Stomach (tissue), 9 donors: ENCODE results near the gene BRD2. TPM values are rescaled to one million over a fixed set of nuclear protein-coding genes. Genes with fewer than 3 reads are reported as not detected.
A peak's percentile ranks its signal among the peaks of the same experiment; 100 is the strongest.

Experiments used
- DNase-seq, 2 donors: peaks; one replicate each; pipeline versions ENCODE4 v3.0.0 to v3.0.0-alpha.2; 2013 to 2019
- H3K27ac ChIP-seq, 5 donors: fragments of 200-600 bp in 4 of 5; sonication (generic) in 4 of 5; one replicate each; pipeline ENCODE4 v1.5.1; 2013 to 2019; ENCODE audit warnings: mild to moderate bottlenecking in 1 of 5, moderate library complexity in 1 of 5
- H3K27me3 ChIP-seq, 3 donors: fragments of 200-600 bp; sonication (generic); one replicate each; pipeline ENCODE4 v1.5.1; 2017 to 2019; ENCODE audit warnings: mixed run types in 1 of 3
- H3K36me3 ChIP-seq, 4 donors: fragments of 200-600 bp; sonication (generic); 1 replicate in 3 of 4; 2 replicates in 1 of 4; pipeline ENCODE4 v1.5.1; 2016 to 2019
- H3K4me1 ChIP-seq, 4 donors: fragments of 200-600 bp; sonication (generic); one replicate each; pipeline ENCODE4 v1.5.1; 2016 to 2019
- H3K4me3 ChIP-seq, 4 donors: fragments of 200-600 bp; sonication (generic) in 3 of 4; one replicate each; pipeline ENCODE4 v1.5.1; 2016 to 2019; ENCODE audit warnings: mild to moderate bottlenecking in 1 of 4
- H3K9me3 ChIP-seq, 4 donors: fragments of 200-600 bp; sonication (generic); one replicate each; pipeline ENCODE4 v1.5.1; 2016 to 2019
- CTCF ChIP-seq, 7 experiments: fragments of 450-650 bp in 4 of 7; fragments of 200-600 bp in 3 of 7; sonication (generic) in 3 of 7; IDR thresholded peaks; one replicate each; pipeline ENCODE4 v1.5.1; 2016 to 2019; ENCODE audit warnings: antibody characterized with exemption in 7 of 7, control low read depth in 2 of 7, mild to moderate bottlenecking in 1 of 7
- EP300 ChIP-seq: sonication (generic); formaldehyde crosslinking; IDR thresholded peaks from one replicate; pipeline ENCODE4 v1.6.1; 2017; ENCODE audit warnings: antibody characterized with exemption
- POLR2A ChIP-seq, 4 donors: fragments of 450-650 bp; IDR thresholded peaks; one replicate each; pipeline ENCODE4 v1.6.1; 2016; ENCODE audit warnings: antibody characterized with exemption in 4 of 4, control low read depth in 2 of 4, mild to moderate bottlenecking in 1 of 4, moderate library complexity in 1 of 4
- POLR2AphosphoS5 ChIP-seq, 3 donors: sonication (generic); formaldehyde crosslinking; IDR thresholded peaks; one replicate each; pipeline ENCODE4 v1.6.1; 2016; ENCODE audit warnings: antibody characterized with exemption in 3 of 3
- WGBS, 5 donors: extraction: QIAGEN DNeasy Blood & Tissue Kit in 3 of 5; methylation state at CpG; one replicate each; pipeline versions ENCODE4 v1.1.5 to v1.1.7; 2013 to 2018; 5-methylcytosine and 5-hydroxymethylcytosine counted together
- intact Hi-C: fragments of 100-400 bp; cut with DNase I; formaldehyde crosslinking; loops from one replicate; pipeline ENCODE4 v1.15.1; 2023; ENCODE audit warnings: low total_unique reads
- polyA plus RNA-seq, 3 donors: library from polyadenylated mRNA; stranded (reverse); fragments of 200-250 nt; gene quantifications; one replicate each; pipeline ENCODE4 v1.2.3, GENCODE V29; 2013
- total RNA-seq, 5 donors: library from RNA; depleted of rRNA; stranded (reverse); fragments of >200 nt; gene quantifications; one replicate each; pipeline versions ENCODE4 v1.1.0 to v1.2.3, GENCODE V29; 2014 to 2016
- donor health status: healthy with polysubstance abuse.
- donor health status: Bipolar disorder and iron deficiency.
- donor health status: healthy.

The BRD2 gene
- total and polyA plus RNA-seq, 8 donors: 70.7 to 538 (median 129) TPM

GRCh38 chr6:32936239-32937152, 31.9 kb upstream of the BRD2 start:
- H3K27ac ChIP-seq: peak overlapping the region in 2 of 5 donors; percentile 13 to 25
- H3K9me3 ChIP-seq: no peaks in the 10 kb centered on the region
- no peak for TF ChIP-seq CTCF (IDR thresholded peaks at IDR 0.05)
- no peak for TF ChIP-seq EP300
- TF ChIP-seq POLR2A (IDR thresholded peaks at IDR 0.05): no peak
- TF ChIP-seq POLR2AphosphoS5 (IDR thresholded peaks at IDR 0.05): no peak
- H3K36me3 ChIP-seq: peaks cover 0 to 20% (median 0%) of the 10 kb centered on the region in 4 donors
- intact Hi-C loops: loop anchor here (5.0 to 10.0 kb wide), 2 partner anchors 51 to 52 kb away; no protein-coding TSS in a partner anchor
- peaks cover 0 to 31% (median 11%) of the 10 kb centered on the region in 4 donors for H3K4me1 ChIP-seq
- no peak overlapping the region for H3K4me3 ChIP-seq
- H3K27me3 ChIP-seq: no peaks in the 10 kb centered on the region
- DNase-seq: no peak
- WGBS, 5 donors: 70 to 79% (median 73%) methylated on average over 12 of the region's 12 CpGs

- Histone ChIP-seq H3K36me3 (peaks cover 0 to 20% (median 0%) of the 10 kb centered on the region in 4 donors), H3K4me3 (no peak overlapping the region), H3K27me3 (no peaks in the 10 kb centered on the region), H3K9me3 (no peaks in the 10 kb centered on the region), H3K27ac (peak overlapping the region in 2 of 5 donors; percentile 13 to 25), H3K4me1 (peaks cover 0 to 32% (median 11%) of the 10 kb centered on the region in 4 donors)
- 69 to 86% (median 82%) methylated on average over 8 of the region's 8 CpGs for WGBS, 5 donors
- no peak for TF ChIP-seq CTCF (IDR thresholded peaks at IDR 0.05)
- TF ChIP-seq POLR2A (IDR thresholded peaks at IDR 0.05): no peak
- no peak for TF ChIP-seq POLR2AphosphoS5 (IDR thresholded peaks at IDR 0.05)
- TF ChIP-seq EP300: no peak
- DNase-seq: no peak
- intact Hi-C loops: loop anchor here (5.0 to 10.0 kb wide), 2 partner anchors 50 to 52 kb away; no protein-coding TSS in a partner anchor
Observed at GRCh38 chr6:32937230-32937633, 31.2 kb upstream of the BRD2 start.

GRCh38 chr6:32938494-32938893, 29.9 kb upstream of the BRD2 start:
- Histone ChIP-seq H3K4me3 (no peak overlapping the region), H3K36me3 (peaks cover 0 to 20% (median 0%) of the 10 kb centered on the region in 4 donors), H3K9me3 (no peaks in the 10 kb centered on the region), H3K27me3 (no peaks in the 10 kb centered on the region), H3K4me1 (peaks cover 0 to 29% (median 12%) of the 10 kb centered on the region in 4 donors), H3K27ac (peak overlapping the region in 1 of 5 donors; percentile 10)
- intact Hi-C loops: loop anchor here (5.0 to 10.0 kb wide), 2 partner anchors 49 to 54 kb away; no protein-coding TSS in a partner anchor
- DNase-seq: no peak
- TF ChIP-seq CTCF (IDR thresholded peaks at IDR 0.05): no peak
- no peak for TF ChIP-seq POLR2A (IDR thresholded peaks at IDR 0.05)
- WGBS, 5 donors: 89 to 92% (median 90%) methylated on average over 7 of the region's 7 CpGs

- intact Hi-C loops: no loop called here
- no peak for TF ChIP-seq POLR2A (IDR thresholded peaks at IDR 0.05)
- TF ChIP-seq POLR2AphosphoS5 (IDR thresholded peaks at IDR 0.05): peak in 2 of 3 donors; percentile 55 to 85
- TF ChIP-seq EP300: no peak
- H3K9me3 ChIP-seq: peaks cover 0 to 4% (median 0%) of the 10 kb centered on the region in 4 donors
- H3K27me3 ChIP-seq: no peaks in the 10 kb centered on the region
- H3K27ac ChIP-seq: peak within 1 kb of the TSS; percentile 71 to 90 (median 72)
- H3K4me3 ChIP-seq: peak within 1 kb of the TSS; percentile 28 to 56 (median 48)
- peaks cover 0 to 20% (median 0%) of the 10 kb centered on the region in 4 donors for H3K36me3 ChIP-seq
- WGBS, 5 donors: 6 to 21% (median 16%) methylated on average over 7 to 9 of the region's 9 CpGs
- peak; percentile 67 to 92 for DNase-seq
- H3K4me1 ChIP-seq: peaks cover 0 to 33% (median 16%) of the 10 kb centered on the region in 4 donors
Observed at GRCh38 chr6:32940656-32941213, 27.7 kb upstream of the BRD2 start, which contains the start of gene HLA-DMB. Gene HLA-DMB (minus strand): TSS chr6:32941028. CDS start chr6:32940807, 221 bp downstream.
